Measurements from ENCODE around the gene E2F1.

E2F1 gene

GRCh38 chr20:33686100-33686983 is at the start of gene E2F1:
E2F1 (minus strand) TSS chr20:33686385; CDS start chr20:33686264, 121 bp downstream.
- DNase-seq: peak; percentile 96

- no peak for DNase-seq
Observed at GRCh38 chr20:33733654-33734576, 47.7 kb upstream of the E2F1 start.

GRCh38 chr20:33732166-33732970 is 46.2 kb upstream of the E2F1 start:
- DNase-seq: peak; percentile 92

- DNase-seq: peak; percentile 93
Observed at GRCh38 chr20:33731693-33732165, 45.5 kb upstream of the E2F1 start, which contains the start of gene ZNF341. ZNF341 (plus strand) TSS chr20:33731996; CDS start chr20:33732022, 26 bp downstream.

GRCh38 chr20:33730946-33731692 is 44.9 kb upstream of the E2F1 start:
- DNase-seq: peak; percentile 7

DNA sequence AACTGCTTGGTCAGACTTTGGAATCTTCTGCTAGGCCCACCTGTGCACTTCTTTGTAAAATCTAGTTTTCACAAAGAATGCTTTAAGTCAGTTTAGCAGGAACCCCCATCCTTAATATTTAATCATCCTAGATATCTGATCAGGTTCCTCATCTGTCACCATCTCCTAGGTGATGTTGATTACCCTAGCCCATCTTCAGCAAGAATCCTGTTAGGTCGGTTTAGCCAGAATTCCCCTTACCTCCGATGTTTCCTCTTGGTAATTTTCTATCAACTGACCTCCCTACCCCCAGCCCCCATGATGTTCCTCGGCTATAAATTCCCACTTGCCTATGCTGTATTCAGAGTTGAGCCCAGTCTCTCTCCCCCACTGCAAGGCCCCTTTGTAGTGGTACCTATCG is 42.9 kb upstream of the E2F1 start:
- no peak for DNase-seq

- no peak for DNase-seq
Observed at GRCh38 chr20:33728463-33728862, 42.3 kb upstream of the E2F1 start.

DNA sequence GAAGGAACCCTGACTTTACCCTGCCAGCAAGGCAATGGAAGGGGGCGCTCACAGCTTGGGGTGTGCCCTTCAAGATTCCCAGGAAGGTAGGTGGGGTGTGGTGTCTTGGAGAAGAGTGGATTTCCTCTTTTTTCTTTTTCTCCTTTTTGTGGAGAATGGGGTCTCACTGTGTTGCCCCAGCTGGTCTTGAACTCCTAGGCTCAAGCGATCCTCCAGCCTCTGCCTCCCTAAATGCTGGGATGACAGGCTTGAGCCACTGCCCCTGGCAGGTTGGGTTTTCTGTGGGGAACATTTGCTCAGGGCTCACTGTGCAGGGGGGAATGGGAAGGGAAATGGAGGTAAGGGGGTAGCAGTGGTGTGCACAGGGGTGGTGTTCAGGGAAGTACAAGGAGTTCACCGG is 41.6 kb upstream of the E2F1 start:
- no peak for DNase-seq

GRCh38 chr20:33727115-33727479 is 40.9 kb upstream of the E2F1 start:
- DNase-seq: no peak

DNA sequence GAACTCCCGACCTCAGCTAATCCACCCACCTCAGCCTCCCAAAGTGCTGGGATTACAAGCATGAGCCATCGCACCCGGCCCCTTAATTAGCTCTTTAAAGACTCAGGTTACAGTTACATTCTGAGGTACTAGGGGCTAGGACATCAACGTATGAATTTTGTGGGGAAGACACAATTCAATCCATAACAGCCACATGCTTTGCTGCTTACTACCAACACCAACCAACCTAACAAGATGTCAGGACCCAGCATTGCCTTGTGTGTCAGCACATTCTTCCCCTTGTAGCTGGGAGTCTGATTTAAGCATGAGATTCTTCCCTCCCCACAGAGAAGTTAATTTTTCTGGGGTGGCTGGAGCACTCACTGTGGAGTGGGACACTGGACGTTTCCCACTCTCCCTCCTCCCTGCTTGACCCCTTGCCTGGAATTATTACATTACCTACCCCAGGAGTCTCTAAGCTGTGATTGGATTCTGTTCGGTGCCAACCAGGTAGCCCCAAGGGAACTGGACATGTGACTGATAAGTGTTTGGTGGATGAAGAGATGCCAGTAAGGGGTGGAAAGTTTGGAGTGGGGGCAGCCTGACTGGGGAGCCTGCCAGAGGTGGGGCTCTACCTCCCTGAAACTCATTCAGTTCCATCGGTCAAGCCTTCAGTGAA is 39.6 kb upstream of the E2F1 start:
- DNase-seq: no peak

GRCh38 chr20:33724439-33725094 is 38.4 kb upstream of the E2F1 start:
- no peak for DNase-seq

DNA sequence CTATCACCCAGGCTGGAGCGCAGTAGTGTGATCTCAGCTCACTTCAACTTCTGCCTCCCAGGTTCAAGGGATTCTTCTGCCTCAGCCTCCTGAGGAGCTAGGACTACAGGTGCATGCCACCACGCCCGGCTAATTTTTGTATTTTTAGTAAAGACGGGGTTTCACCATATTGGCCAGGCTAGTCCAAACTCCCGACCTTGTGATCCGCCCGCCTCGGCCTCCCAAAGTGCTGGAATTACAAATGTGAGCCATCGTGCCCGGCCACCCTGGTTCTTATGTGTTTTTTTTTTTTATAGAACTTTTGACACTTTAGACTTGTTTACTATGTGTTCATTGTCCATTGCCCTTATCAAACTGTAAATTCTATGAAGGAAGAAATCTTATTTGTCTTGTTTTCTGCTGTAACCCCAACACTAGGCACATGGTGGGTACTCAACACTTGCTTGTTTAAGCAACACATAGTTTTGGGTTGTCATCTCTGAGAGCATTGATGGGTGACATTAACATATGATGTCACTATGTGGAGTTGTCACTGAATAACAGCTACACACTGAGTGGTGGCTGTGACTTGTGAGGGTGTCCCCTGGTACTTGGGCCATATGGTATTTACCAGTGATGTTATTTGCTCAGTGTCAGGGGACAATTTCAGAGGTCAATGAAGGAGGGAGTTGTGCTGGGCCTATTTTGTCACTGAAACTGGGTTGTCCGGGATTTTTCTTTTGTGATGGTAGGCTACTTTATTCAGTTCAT is 35.4 kb upstream of the E2F1 start:
- no peak for DNase-seq

DNA sequence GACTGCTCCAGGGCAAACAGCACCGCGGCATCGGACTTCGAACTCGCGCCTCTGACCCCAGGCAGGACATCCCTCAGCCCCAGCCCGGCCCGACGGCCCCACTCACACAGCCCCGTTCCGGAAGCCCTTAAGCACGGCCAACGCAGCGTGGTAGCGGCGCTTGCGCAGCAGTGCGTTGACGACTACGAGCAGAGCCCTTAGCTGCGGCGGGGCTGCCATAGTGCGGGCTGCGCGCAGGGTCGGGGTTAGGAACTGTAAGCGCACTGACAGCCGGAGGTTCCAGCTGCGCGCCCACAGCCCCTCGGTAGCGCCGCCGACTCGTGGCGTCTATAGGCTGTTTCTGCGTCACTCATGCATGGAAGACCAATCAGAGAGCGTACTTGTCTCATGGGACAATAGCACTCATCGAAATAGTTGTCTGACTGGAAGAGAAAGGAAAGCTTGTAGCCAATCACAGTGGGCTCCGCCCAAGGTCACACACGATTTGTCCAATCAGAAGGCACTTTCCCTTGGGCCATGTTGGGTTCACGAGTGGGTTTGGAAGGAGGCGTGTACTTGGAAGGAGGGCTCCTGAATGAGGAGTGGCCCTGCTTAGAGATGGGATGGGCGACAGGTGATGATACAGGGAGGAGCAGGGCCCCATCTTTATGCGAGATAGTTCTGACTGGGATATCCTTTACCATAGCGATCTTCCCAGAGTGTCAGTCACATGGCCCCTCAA is 34.0 kb upstream of the E2F1 start, which contains the start of gene PXMP4:
Gene PXMP4, minus strand, starts transcription at position 322 of the 721 bp plus-strand sequence. Its CDS starts 103 bp downstream, at position 219.
- DNase-seq: peak; percentile 96

GRCh38 chr20:33719277-33719988 is 33.2 kb upstream of the E2F1 start:
- DNase-seq: no peak

- no peak for DNase-seq
Observed at GRCh38 chr20:33716498-33716897, 30.3 kb upstream of the E2F1 start.

DNA sequence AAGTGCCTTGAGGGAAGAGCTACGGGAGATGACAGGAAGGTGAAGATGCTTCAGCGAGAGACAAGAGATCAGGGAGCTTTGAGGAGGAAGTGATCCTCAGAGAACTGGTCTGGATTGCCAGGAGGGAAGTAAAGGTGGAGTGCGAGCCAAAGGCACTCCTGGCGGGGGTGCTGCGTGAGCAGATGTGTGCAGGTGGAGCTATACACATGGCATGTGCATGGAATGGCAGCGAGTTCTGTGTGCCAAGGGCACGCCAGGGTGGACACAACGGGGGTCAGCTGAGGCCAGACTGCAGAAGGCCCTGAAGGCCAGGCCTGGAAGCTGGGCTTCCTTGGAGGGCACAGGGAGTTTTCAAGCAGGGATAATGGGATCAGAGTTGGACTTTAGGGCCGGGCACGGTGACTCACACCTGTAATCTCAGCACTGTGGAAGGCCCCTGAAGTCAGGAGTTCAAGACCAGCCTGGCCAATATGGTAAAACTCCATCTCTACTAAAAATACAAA is 27.7 kb upstream of the E2F1 start:
- DNase-seq: no peak

GRCh38 chr20:33711446-33711738 is 25.2 kb upstream of the E2F1 start:
- DNase-seq: no peak

DNA sequence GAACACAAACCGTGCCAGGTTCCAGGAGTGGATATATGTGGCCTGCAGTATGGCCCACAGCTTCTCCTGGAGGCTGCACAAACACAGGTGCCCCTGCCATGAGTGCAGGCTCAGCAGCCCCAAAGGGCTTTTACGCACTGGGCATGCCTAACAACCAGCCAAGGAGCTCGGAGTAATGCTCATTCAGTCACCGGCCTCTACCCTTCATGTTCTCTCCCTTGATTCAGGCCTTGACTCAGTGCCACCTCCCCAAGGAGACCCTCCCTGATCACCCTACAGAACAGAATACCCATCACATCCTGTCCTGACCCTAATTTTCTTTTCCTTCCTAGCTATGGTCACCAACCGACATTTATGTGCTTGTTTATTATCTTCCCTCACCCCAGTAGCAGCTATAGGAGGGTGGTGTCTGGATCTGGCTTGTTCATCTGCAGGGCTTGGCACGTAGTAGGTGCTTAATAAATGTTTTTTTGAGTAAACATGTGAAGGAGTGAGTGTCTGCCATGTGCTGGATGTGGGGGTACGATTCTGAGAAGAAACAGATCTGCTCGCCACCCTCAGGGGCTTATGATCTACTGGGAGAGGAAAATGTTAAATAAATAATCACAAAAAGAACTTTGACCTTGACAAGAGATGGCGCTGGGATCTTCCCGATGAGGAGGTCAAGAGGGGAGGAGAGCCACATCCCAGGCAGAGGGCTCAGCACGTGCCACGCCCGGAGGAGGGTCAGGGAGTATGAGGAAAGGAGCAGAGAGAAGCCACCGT is 24.7 kb upstream of the E2F1 start:
- DNase-seq: no peak

All from CD4-positive, alpha-beta T cell treated with Interleukin-12 subunit alpha and Interleukin-12 subunit beta, for 1 hour (primary cell).